ENCODE results near the gene RXRB.
"Not testable (repeated sequence)": the region's sequence is repeated elsewhere in the genome, so short reads cannot be mapped to it uniquely, and the experiment has no call there.

Gene RXRB

DNA sequence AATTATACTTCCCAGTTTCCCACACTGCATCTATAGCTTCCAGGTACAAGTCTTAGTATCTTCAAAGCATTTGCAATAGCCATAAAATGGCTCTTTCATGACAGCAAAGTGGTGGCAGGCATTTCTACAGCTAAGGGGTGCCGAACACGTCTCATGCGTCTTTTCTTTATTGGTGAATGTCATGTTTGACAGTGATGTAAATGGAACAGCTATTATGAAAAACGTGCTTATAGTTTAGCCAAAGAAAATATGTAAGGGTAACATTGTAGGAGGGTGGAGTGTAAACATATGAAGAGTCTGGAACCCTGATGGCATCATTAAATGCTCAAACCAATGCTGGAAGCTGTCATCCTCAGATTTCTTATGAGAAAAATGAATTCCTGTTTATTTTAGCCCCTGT, 46.1 kb downstream of the RXRB start:
- Mint-ChIP-seq H3K4me1 (no peaks in the 10 kb centered on the region), H3K36me3 (ENCODE audit: low read depth) (no peaks in the 10 kb centered on the region), H3K9me3 (peaks cover 10% of the 10 kb centered on the region), H3K27me3 (ENCODE audit: low read depth) (peaks cover 12% of the 10 kb centered on the region), H3K4me3 (no peak overlapping the region), H3K27ac (no peak overlapping the region)
- TF ChIP-seq, protein P1, sequence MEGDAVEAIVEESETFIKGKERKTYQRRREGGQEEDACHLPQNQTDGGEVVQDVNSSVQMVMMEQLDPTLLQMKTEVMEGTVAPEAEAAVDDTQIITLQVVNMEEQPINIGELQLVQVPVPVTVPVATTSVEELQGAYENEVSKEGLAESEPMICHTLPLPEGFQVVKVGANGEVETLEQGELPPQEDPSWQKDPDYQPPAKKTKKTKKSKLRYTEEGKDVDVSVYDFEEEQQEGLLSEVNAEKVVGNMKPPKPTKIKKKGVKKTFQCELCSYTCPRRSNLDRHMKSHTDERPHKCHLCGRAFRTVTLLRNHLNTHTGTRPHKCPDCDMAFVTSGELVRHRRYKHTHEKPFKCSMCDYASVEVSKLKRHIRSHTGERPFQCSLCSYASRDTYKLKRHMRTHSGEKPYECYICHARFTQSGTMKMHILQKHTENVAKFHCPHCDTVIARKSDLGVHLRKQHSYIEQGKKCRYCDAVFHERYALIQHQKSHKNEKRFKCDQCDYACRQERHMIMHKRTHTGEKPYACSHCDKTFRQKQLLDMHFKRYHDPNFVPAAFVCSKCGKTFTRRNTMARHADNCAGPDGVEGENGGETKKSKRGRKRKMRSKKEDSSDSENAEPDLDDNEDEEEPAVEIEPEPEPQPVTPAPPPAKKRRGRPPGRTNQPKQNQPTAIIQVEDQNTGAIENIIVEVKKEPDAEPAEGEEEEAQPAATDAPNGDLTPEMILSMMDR (IDR thresholded peaks at IDR 0.05; ENCODE audit: unreplicated experiment in 3 of 3) = no peak

DNA sequence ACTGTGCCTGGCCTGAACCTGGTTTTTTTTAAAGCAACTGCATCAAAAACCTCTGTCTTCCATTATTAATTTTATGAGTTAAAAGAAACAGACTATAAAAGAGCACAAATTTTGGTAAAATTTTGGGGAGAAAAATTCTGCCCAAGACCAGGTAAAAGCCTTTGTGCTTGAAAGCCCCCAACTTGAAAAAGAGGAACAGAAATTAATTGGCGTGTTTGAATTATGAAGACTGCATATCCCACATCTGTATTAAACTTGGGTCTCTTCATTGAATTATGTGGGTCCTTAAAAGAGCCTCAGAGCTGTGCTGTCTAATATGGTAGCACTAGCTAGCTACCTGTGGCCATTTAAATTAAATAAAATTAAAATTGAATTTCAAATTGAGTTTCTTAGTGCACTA, 49.4 kb downstream of the RXRB start:
- no peaks in the 10 kb centered on the region for H3K36me3 Mint-ChIP-seq (ENCODE audit: low read depth)

DNA sequence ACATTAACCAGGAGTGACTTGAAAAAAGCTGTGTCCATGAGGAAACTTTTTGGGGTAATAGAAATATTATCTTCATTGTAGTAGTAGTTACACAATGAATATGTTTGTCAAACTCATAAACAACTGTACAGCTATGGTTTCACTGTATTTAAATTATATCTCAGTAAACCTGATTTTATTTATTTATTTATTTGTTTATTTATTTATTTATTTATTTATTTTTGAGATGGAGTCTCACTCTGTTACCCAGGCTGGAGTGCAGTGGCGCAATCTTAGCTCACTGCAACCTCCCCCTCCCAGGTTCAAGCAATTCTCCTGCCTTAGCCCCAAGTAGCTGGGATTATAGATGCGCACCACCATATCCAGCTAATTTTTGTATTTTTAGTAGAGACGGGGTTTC, 49.9 kb downstream of the RXRB start:
- H3K36me3 Mint-ChIP-seq (ENCODE audit: low read depth); H3K4me1 Mint-ChIP-seq; H3K4me3 Mint-ChIP-seq; H3K27ac Mint-ChIP-seq; H3K9me3 Mint-ChIP-seq: not testable (repeated sequence)
- peaks cover 13% of the 10 kb centered on the region for H3K27me3 Mint-ChIP-seq (ENCODE audit: low read depth)

More for the DNA sequence above, 49.4 kb downstream of the RXRB start:
- H3K4me1 Mint-ChIP-seq = no peaks in the 10 kb centered on the region
- TF ChIP-seq, protein P1 (IDR thresholded peaks at IDR 0.05; ENCODE audit: unreplicated experiment in 3 of 3) = no peak
- no peak overlapping the region for H3K27ac Mint-ChIP-seq
- H3K9me3 Mint-ChIP-seq = peaks cover 10% of the 10 kb centered on the region
- peaks cover 13% of the 10 kb centered on the region for H3K27me3 Mint-ChIP-seq (ENCODE audit: low read depth)
- H3K4me3 Mint-ChIP-seq = no peak overlapping the region

DNA sequence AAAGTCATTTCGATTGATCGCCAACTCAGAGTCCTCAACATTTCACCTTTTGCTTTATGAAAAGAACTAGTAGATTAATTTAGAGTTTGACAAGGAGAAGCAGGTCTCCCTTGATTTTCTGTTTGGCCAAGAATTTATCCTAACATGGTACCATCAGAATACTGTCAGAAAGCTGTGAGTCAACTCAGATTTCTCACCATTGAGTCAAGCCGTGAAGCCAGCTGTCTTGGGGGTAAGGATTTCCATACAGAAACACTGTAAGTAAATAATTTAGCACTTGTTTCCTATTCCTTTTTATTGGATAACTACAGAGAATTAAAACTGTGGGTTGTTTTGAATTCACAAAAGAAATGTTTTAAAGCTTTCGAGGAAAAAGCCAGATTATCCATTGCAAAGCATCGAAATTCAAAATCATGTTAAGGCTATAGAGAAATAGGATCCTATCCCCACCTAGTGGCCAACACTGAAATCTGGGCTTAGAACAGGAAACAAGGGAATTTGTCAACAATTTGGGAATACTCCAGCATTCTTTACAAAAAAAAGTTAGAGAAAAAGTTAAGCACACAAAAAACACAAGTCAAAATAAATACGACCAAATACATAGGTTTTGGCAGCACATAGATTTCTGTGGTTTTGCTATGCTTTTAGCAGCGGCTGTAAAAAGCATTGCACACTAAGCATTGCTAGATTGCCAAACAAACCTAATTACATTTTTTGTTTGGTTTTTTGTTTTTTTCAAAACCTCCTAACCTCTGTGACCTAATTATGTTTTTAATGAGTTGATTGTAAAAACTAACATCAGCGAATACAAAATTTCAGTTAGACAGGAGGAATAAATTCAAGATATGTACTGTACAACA, 52.4 kb downstream of the RXRB start:
- peaks cover 8% of the 10 kb centered on the region for H3K27me3 Mint-ChIP-seq (ENCODE audit: low read depth)
- TF ChIP-seq, protein P1 (IDR thresholded peaks at IDR 0.05; ENCODE audit: unreplicated experiment in 3 of 3) = peak; percentile 75 to 80 (median 79)
- H3K4me3 Mint-ChIP-seq = no peak overlapping the region
- H3K9me3 Mint-ChIP-seq = peaks cover 10% of the 10 kb centered on the region
- H3K4me1 Mint-ChIP-seq = no peaks in the 10 kb centered on the region
- no peaks in the 10 kb centered on the region for H3K36me3 Mint-ChIP-seq (ENCODE audit: low read depth)
- H3K27ac Mint-ChIP-seq = no peak overlapping the region

DNA sequence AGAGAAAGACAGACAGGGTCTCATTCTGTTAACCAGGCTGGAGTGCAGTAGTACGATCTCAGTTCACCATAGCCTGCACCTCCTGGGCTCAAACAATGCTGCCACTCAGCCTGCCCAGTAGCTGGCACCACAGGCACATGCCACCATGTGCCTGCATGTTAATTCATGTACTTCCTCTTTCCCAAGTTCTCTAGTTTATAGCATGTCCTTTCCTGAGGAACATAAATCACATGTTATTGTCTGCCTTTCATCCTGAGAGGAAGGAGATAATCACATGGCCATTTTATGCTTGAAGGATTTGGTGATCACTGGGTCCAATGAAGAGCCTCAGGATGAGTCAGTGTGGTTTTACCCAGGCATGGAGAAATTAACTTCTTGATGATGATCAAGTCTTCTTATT, 56.1 kb downstream of the RXRB start:
- Mint-ChIP-seq H3K36me3 (ENCODE audit: low read depth) (no peaks in the 10 kb centered on the region), H3K27me3 (ENCODE audit: low read depth) (peaks cover 7% of the 10 kb centered on the region), H3K27ac (no peak overlapping the region), H3K9me3 (no peaks in the 10 kb centered on the region), H3K4me3 (no peak overlapping the region), H3K4me1 (no peaks in the 10 kb centered on the region)
- TF ChIP-seq, protein P1 (IDR thresholded peaks at IDR 0.05; ENCODE audit: unreplicated experiment in 3 of 3) = no peak

All from nephron (organoid).